Fibroblast of lung (primary cell): ENCODE results near the gene ZNF697.

Source experiments
- CTCF ChIP-seq, 2 donors: IDR thresholded peaks in 1 of 2; conservative IDR thresholded peaks in 1 of 2; 1 replicate in 1 of 2; 2 replicates in 1 of 2; pipeline ENCODE4 v1.5.1; 2011 to 2012; ENCODE audit warnings: low read length in 2 of 2, control low read depth in 1 of 2, inconsistent platforms in 1 of 2, low read depth in 1 of 2, mild to moderate bottlenecking in 1 of 2
- EZH2 ChIP-seq: IDR thresholded peaks from 2 replicates; pipeline ENCODE4 v1.5.1; 2012; ENCODE audit warnings: low read length, control low read depth, mild to moderate bottlenecking; ENCODE audit errors: missing control alignments

GRCh38 chr1:119631433-119632102 is 16.5 kb downstream of the ZNF697 start:
- TF ChIP-seq CTCF (conservative IDR thresholded peaks at IDR 0.05 in 1 of 2, IDR thresholded peaks at IDR 0.05 in 1 of 2; ENCODE audit: low read depth in 1 of 2, low read length in 2 of 2) (no peak), EZH2 (no peak)
